Stimulated activated effector memory CD8-positive, alpha-beta T cell treated with anti-CD3 and anti-CD28 coated beads, Interleukin-12 subunit alpha, Interleukin-12 subunit beta, amount 100 ng/mL, for 72 hours (primary cell): ENCODE measurements around the gene HUNK.

Source experiments
- ATAC-seq: fragments of 150-1000 bp; cut with Tn5 transposase; 2 replicates; pipeline ENCODE4 v1.10.0; 2021
- DNase-seq, 2 donors: peaks; one replicate each; pipeline ENCODE4 v3.0.0; 2021 to 2022; ENCODE audit warnings: low spot score in 2 of 2
- H3K27ac Mint-ChIP-seq: one replicate; pipeline ENCODE4 v1.8.0; 2022; ENCODE audit warnings: mild to moderate bottlenecking, mixed read lengths
- H3K36me3 Mint-ChIP-seq: one replicate; pipeline ENCODE4 v1.8.0; 2022; ENCODE audit warnings: mild to moderate bottlenecking, mixed read lengths
- H3K4me1 Mint-ChIP-seq: one replicate; pipeline ENCODE4 v1.8.0; 2022; ENCODE audit warnings: mixed read lengths
- H3K4me3 Mint-ChIP-seq: one replicate; pipeline ENCODE4 v1.8.0; 2022; ENCODE audit warnings: mild to moderate bottlenecking, mixed read lengths
- H3K9me3 Mint-ChIP-seq: one replicate; pipeline ENCODE4 v1.8.0; 2022; ENCODE audit warnings: mixed read lengths

HUNK gene

DNA sequence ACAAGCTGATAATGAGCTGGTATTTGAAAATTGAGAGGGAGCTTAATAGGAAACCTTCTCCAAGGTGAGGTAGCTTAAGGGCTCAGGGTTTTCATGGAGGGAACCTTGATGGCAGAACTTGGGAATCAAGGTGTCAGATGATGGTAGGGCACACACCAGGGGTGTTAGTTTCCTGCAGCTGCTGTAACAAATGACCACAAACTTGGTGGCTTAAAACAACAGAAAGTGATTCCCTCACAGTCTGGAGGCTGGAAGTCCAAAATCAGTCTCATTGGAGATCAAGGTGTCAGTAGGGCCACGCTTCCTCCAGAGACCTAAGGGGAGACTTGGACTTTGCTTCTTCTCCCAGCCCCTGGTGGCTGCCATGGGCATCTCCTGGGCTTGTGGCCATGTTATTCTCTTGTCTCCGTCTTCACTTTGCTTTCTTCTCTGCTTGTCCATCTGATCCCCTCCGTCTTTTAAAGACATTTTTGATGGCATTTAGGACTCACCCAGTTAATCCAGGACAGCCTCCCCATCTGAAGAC is 45.5 kb downstream of the HUNK start:
- H3K4me1 Mint-ChIP-seq, result no peaks in the 10 kb centered on the region

DNA sequence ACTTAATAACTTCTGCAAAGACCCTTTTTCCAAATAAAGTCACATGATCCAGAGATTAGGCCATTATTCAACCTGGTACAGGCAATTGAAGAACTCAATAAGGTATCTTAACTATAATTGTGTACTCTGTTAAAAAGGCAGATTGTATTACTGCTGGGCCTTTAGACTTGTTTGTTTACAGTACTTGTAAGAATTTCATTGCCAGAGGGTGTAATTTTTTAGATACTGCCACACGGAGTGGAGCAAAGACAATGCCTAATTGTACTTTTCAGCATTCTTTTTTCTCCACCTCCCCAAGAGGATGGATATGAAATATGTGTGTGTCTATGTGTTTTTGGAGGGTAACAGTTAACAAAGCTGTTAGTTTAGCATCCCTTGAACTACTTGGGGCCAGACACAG is 47.5 kb downstream of the HUNK start:
- no peak overlapping the region for H3K4me3 Mint-ChIP-seq
- no peak for DNase-seq
- no peak overlapping the region for H3K27ac Mint-ChIP-seq
- no peak for ATAC-seq
- H3K4me1 Mint-ChIP-seq, result no peaks in the 10 kb centered on the region
- H3K9me3 Mint-ChIP-seq, result no peaks in the 10 kb centered on the region
- H3K36me3 Mint-ChIP-seq, result no peaks in the 10 kb centered on the region

More for the DNA sequence above, 45.5 kb downstream of the HUNK start:
- Mint-ChIP-seq H3K27ac (no peak overlapping the region), H3K4me3 (no peak overlapping the region), H3K36me3 (no peaks in the 10 kb centered on the region), H3K9me3 (no peaks in the 10 kb centered on the region)
- ATAC-seq, result no peak
- no peak for DNase-seq

DNA sequence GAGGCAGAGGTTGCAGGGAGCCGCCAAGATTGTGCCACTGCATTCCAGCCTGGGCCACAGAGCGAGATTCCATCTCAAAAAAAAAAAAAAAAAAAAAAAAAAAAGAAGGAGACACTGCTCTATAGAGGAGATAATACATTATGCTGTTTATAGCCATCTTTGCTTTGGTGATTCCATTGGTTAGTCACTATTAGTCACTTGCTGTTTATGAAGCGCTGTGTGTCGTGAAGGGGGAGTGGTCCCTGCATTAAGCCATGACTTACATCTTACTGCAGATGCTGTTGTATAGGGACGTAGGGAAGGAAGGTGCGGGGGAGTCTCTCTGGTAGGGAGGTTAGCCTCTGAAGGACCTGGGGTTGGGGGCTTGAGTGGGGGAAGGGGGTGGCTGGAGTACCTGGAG is 48.3 kb downstream of the HUNK start:
- no peaks in the 10 kb centered on the region for H3K36me3 Mint-ChIP-seq
- no peak overlapping the region for H3K4me3 Mint-ChIP-seq
- no peaks in the 10 kb centered on the region for H3K9me3 Mint-ChIP-seq
- ATAC-seq (no peak), DNase-seq (no peak)
- no peak overlapping the region for H3K27ac Mint-ChIP-seq
- H3K4me1 Mint-ChIP-seq, result no peaks in the 10 kb centered on the region

DNA sequence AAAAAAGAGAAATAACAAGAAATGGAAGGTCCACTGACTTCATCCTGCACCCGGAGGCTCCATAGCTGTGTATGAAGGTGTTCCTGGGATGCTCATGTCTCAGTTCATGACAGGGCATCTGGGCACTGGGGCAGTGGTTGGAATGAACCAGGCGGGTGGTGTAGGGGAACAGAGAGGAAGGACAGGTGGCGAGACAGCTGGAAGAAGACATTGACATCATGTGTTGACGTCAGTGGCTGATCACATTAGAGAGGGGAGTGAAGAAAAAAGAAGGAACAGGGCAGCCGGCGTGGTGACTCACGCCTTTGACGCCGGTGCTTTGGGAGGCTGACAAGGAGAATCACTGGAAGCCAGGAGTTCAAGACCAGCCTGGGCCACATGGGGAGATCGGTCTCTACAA is 50.1 kb downstream of the HUNK start:
- Mint-ChIP-seq H3K9me3 (peaks cover 6% of the 10 kb centered on the region), H3K4me3 (no peak overlapping the region), H3K36me3 (no peaks in the 10 kb centered on the region), H3K27ac (no peak overlapping the region), H3K4me1 (no peaks in the 10 kb centered on the region)
- ATAC-seq (no peak), DNase-seq (no peak)

DNA sequence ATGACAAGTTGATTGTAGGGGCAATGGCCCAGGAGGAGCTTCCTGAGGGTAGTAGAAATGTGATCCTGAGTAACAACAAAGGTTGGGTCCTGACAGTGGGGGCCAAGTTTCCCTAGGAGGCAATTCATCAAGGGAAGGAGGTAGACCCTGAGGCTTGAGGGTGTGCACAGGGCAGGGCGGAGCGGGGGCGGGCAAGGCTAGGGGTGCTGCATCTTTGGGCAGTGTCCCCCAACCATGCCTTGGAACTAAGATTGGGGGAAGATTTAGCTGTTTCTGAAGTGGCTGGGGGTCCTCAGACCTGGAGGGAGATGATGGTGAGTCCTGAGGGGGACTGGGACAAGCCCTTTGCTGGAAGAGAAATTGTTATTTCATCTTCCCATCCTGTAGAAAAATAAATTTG is 50.9 kb downstream of the HUNK start:
- H3K36me3 Mint-ChIP-seq, result no peaks in the 10 kb centered on the region
- no peak overlapping the region for H3K27ac Mint-ChIP-seq
- H3K9me3 Mint-ChIP-seq, result peaks cover 6% of the 10 kb centered on the region
- no peak for DNase-seq
- ATAC-seq, result no peak
- no peak overlapping the region for H3K4me3 Mint-ChIP-seq
- no peaks in the 10 kb centered on the region for H3K4me1 Mint-ChIP-seq

DNA sequence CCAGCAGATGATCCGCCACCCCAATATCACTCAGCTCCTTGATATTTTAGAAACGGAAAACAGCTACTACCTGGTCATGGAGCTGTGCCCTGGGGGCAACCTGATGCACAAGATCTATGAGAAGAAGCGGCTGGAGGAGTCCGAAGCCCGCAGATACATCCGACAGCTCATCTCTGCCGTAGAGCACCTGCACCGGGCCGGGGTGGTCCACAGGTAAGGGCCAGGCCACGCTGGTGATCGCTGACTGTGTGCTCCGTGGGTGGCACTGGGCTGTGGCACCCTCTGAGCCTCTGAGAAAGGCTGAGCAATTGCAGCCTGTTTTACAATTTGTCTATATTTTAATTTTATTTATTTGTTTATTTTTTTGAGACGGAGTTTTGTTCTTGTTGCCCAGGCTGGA is 51.7 kb downstream of the HUNK start:
- Mint-ChIP-seq H3K9me3 (peaks cover 6% of the 10 kb centered on the region), H3K36me3 (no peaks in the 10 kb centered on the region), H3K27ac (no peak overlapping the region), H3K4me3 (no peak overlapping the region), H3K4me1 (no peaks in the 10 kb centered on the region)
- ATAC-seq (no peak), DNase-seq (no peak)

DNA sequence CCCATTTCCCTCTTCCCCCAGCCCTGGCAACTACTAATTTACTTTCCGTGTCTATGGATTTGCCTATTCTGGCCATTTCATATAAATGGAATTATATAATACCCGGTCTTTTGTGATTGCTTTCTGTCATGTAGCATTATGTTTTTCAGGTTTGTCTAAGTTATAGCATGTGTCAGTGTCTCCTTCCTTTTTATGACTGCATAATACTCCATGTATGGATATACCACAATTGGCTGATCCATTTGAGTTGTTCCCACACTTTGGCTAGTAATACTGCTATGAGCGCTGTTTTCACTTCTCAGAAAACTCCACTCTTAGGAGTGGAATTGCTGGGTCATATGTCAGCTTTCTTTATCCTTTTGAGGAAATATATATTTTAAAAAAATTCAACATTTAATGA is 53.7 kb downstream of the HUNK start:
- no peaks in the 10 kb centered on the region for H3K4me1 Mint-ChIP-seq
- peaks cover 6% of the 10 kb centered on the region for H3K9me3 Mint-ChIP-seq
- DNase-seq (no peak), ATAC-seq (no peak)
- H3K36me3 Mint-ChIP-seq, result no peaks in the 10 kb centered on the region
- no peak overlapping the region for H3K4me3 Mint-ChIP-seq
- H3K27ac Mint-ChIP-seq, result no peak overlapping the region

DNA sequence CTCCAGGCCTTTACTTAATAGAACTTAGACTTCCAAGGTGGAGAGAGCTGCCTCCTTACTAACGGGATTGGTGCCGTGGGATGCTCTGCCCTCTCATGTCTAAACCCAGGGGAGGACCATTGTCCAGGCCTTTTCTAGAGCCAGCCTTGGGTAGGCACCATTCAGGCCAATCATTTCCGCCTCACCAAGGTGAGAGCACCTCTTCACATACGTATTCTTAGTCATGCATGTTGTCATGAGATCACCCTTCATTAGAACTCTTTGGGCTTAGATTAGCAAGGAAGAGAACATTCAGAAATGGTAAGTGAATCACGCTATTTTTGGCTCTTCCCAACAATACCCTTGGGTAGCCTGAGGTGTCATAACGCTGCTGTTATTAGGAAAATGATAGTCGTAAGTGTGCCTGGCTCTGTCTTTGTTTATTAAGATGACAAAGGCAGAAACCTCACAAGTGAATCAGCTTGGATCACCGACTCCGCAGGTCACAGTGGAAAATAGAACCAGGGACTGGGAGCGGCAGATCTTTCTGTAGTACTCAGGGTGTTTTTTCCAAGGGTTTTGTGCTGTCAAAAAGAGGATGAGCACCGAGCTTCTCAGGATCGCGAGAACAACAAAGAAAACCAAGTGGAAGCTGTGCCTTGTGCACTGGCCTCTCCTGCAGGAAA is 55.0 kb downstream of the HUNK start:
- Mint-ChIP-seq H3K4me3 (no peak overlapping the region), H3K36me3 (no peaks in the 10 kb centered on the region), H3K9me3 (peaks cover 6% of the 10 kb centered on the region), H3K4me1 (no peaks in the 10 kb centered on the region), H3K27ac (no peak overlapping the region)
- DNase-seq, result no peak
- ATAC-seq, result no peak

DNA sequence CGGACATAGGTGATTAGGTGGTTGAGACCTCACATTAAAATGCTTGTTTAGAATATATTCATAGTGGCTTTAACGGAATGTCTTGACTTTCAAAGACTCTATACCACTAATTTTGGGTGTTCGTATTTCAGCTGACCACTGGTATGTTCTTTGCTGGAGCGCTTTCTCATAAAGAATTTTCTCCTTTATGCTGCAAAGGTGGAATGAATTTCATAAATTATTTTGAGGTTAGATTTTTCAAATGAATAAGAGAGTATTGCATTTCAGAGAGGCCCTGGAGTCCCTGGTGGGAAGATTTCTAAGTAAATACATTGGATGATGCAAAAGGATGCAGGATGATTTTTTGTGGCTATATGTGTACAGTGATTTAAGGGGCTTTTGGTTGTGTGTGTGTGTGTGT is 55.8 kb downstream of the HUNK start:
- ATAC-seq (no peak), DNase-seq (no peak)
- Mint-ChIP-seq H3K36me3 (no peaks in the 10 kb centered on the region), H3K4me3 (no peak overlapping the region), H3K9me3 (peaks cover 6% of the 10 kb centered on the region), H3K4me1 (no peaks in the 10 kb centered on the region), H3K27ac (no peak overlapping the region)

DNA sequence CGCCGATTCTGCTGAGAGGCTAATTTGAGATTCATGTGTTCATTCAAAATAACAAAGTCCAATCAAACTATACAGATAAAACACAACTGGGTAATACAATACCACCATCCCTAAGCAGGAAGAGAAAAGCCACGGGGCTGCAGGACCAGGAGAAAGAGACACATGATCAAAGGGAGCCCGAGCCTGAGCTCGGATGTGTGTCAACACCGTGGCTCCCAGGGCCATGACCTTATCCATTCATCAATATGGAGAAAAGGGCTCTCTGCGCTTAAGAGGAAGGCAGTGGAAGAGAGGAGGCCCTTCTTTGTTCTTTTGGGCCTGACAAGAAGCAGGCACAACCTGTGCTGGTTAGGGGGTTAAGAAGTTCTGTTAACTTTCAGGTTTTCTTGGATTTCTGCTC is 56.7 kb downstream of the HUNK start:
- ATAC-seq, result no peak
- no peak overlapping the region for H3K4me3 Mint-ChIP-seq

DNA sequence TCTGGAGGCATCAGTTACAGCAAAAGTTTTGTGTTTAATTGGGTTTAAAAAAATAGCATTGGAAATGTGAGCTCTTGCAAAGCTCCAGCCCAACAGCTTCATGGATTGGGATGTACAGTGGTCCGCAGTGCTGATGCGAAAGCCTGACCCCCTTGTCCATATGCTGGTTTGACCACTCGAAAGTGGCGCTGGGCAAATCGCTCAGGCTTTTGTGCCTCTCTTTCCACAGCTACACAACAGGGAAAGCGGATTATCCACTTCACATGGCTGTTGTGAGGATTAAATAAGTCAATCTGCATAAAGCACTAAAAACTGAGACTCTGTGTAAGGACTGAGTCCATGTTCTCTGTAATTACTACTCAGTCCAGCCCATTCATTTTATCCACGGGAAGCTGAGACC is 57.2 kb downstream of the HUNK start:
- Mint-ChIP-seq H3K4me1 (no peaks in the 10 kb centered on the region), H3K9me3 (peaks cover 6% of the 10 kb centered on the region), H3K27ac (no peak overlapping the region), H3K36me3 (no peaks in the 10 kb centered on the region), H3K4me3 (no peak overlapping the region)
- no peak for DNase-seq
- ATAC-seq, result no peak

More for the DNA sequence above, 56.7 kb downstream of the HUNK start:
- H3K9me3 Mint-ChIP-seq, result peaks cover 6% of the 10 kb centered on the region
- no peaks in the 10 kb centered on the region for H3K36me3 Mint-ChIP-seq
- no peak overlapping the region for H3K27ac Mint-ChIP-seq
- DNase-seq, result no peak
- no peaks in the 10 kb centered on the region for H3K4me1 Mint-ChIP-seq

DNA sequence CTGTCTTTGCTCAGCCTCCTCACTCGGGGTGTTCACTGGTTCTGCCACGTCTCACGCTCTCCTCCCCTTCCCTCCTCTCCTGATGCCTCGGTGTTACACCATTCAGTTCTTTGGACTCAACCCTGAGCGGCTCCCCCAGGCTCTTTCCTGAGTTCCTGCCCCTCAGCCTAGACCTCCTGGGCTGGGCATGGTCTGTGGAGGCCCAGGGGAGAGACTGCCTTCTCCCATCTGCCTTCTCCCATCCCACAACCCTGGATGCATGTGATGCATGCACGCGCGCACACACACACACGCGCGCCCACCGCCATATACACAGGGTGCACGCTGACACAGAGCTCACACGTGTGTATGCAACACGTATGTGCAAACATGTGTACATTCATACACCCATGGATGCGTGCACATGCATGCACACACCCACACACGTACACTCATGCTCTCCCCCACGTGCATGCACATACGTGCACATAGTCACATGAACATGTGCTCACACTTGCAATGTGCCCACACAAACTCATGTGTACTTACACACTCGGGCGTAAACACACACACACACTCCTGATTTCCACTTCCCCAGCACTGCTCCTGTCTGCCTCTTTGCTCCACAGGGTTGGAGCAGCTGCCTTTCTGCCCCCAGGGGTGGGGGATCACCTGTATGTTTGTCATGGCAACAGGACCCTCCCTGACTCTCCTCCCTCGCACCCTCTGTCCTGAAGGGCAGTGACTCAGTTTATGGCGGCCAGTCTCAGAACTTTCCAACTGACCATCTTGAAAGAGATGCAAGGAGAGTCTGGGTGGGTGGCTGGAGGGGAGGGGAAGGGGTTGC is 59.0 kb downstream of the HUNK start:
- Mint-ChIP-seq H3K4me1 (no peaks in the 10 kb centered on the region), H3K27ac (no peak overlapping the region), H3K36me3 (no peaks in the 10 kb centered on the region), H3K4me3 (no peak overlapping the region), H3K9me3 (peaks cover 1% of the 10 kb centered on the region)
- ATAC-seq (peak; percentile 49), DNase-seq (no peak)

DNA sequence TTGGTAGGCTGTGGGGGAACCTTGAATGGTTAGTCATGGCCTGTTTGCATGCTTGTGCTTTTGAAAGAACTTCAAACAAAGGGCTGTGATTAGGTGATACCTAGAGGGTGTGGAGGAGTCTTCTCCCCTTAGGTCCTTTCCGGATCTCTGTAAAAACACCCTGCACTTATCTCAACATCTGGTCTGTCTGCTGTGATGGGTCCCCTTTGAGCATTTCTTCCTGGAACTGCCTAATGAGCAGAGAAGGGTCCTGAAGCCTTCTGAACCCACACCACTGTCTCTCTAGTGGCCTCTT is 59.6 kb downstream of the HUNK start:
- no peaks in the 10 kb centered on the region for H3K4me1 Mint-ChIP-seq
- H3K9me3 Mint-ChIP-seq, result no peaks in the 10 kb centered on the region
- no peak overlapping the region for H3K27ac Mint-ChIP-seq
- no peak overlapping the region for H3K4me3 Mint-ChIP-seq
- DNase-seq, result no peak
- H3K36me3 Mint-ChIP-seq, result no peaks in the 10 kb centered on the region
- no peak for ATAC-seq

DNA sequence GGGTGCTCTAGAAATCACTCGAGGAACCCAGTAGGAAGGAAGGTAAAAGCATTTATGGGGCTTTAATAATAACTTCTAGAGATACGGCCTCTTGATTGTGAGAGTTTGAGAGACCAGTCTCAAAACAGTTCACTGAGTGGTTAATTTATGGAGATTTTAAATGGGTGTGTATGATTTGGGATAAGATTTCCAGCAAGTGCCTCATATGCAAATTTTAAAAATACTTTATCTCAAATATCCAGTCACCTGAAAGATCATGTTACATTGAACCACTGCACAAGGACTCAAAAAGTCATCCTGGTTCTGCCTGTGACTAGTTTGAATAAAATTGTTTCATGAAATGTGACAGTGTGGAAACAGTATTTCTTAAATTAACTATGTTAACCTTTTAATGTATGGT is 64.5 kb downstream of the HUNK start:
- DNase-seq (no peak), ATAC-seq (no peak)
- H3K4me3 Mint-ChIP-seq, result no peak overlapping the region
- H3K9me3 Mint-ChIP-seq, result no peaks in the 10 kb centered on the region
- no peaks in the 10 kb centered on the region for H3K36me3 Mint-ChIP-seq
- no peaks in the 10 kb centered on the region for H3K4me1 Mint-ChIP-seq
- H3K27ac Mint-ChIP-seq, result no peak overlapping the region

DNA sequence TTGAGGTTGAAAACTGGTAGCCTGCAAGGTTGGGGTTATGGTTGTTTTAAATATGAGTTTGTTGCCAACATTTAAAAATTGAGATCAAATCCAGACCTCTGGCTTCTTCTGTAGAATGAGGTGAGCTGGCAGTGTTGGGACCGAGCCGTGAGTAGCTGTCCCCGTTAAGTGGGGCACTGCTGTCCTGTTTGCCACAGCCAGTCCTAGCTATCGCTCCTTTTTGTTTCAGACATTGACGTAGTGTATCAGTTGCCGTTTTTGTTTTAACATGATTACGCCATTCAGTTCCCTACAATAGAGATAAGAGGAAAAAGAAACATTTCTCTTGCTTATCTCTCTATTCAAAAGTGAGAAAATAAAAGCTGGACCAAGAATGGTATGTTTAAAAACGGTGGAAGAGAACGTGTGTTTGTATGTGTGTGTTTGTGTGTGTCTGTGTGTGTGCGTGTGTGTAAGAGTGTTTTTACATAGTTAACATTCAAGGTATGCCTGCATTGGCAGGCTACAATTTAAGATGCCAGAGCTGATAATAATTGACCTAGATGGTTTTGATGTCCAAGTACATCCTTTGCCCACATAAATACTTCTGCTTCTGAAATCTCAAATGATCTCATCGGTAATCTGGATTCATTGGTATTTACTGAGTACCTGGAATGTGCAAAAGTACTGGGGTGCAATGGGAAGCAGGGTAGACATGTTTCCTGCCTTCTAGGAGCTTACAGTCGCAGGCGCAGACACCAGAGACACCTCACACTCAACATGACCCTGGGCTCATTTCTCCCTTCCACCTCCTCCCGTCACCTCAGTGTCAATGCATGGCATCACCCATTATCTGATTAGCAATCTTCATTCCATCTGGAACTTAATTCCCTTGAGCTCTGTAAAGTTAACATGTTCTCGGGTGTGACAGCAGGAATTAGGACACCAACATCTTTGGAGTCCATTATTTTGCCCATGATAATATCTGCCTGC is 65.8 kb downstream of the HUNK start:
- H3K9me3 Mint-ChIP-seq, result no peaks in the 10 kb centered on the region
- no peak overlapping the region for H3K27ac Mint-ChIP-seq
- H3K4me1 Mint-ChIP-seq, result no peaks in the 10 kb centered on the region
- ATAC-seq (no peak), DNase-seq (no peak)
- H3K36me3 Mint-ChIP-seq, result no peaks in the 10 kb centered on the region
- H3K4me3 Mint-ChIP-seq, result no peak overlapping the region
